Hepatocyte (in vitro differentiated cells): ENCODE measurements around the gene CPLX1.

Source experiments
- CTCF ChIP-seq: fragments of 200-600 bp; sonication (generic); IDR thresholded peaks from 2 replicates; pipeline ENCODE4 v1.5.1; 2016; ENCODE audit warnings: antibody characterized with exemption, mild to moderate bottlenecking; ENCODE audit not compliant: poor library complexity
- EZH2 ChIP-seq: fragments of 200-600 bp; sonication (generic); IDR thresholded peaks from 2 replicates; pipeline ENCODE4 v1.6.1; 2016; ENCODE audit warnings: antibody characterized with exemption, mild to moderate bottlenecking, borderline replicate concordance

- no peak for TF ChIP-seq CTCF
- no peak for TF ChIP-seq EZH2
These were observed at the start of gene CPLX1 for GRCh38 chr4:825971-826330.
